Omental fat pad (tissue), 4 donors: ENCODE results near the gene ADAMTS17. TPM values are rescaled to one million over a fixed set of nuclear protein-coding genes. Genes with fewer than 3 reads are reported as not detected.

Source experiments
- ATAC-seq: fragments of 150-250 bp; one replicate; pipeline ENCODE4 v1.9.1; 2016; ENCODE audit warnings: mild to moderate bottlenecking, moderate library complexity; ENCODE audit not compliant: low FRiP score
- DNase-seq: peaks from one replicate; pipeline ENCODE4 v3.0.0-alpha.2; 2019; ENCODE audit warnings: low spot score
- CTCF ChIP-seq, 3 donors: fragments of 450-650 bp; IDR thresholded peaks; one replicate each; pipeline ENCODE4 v1.5.1; 2016 to 2017; ENCODE audit warnings: antibody characterized with exemption in 3 of 3, mild to moderate bottlenecking in 3 of 3, moderate library complexity in 2 of 3
- total RNA-seq, 4 donors: library from RNA; depleted of rRNA; stranded (reverse); fragments of >200 nt; gene quantifications; one replicate each; pipeline ENCODE4 v1.1.0, GENCODE V29; 2016

ADAMTS17 gene
- total RNA-seq, 4 donors from 2014 or later = 1.6 to 10.7 (median 5.7) TPM

DNA sequence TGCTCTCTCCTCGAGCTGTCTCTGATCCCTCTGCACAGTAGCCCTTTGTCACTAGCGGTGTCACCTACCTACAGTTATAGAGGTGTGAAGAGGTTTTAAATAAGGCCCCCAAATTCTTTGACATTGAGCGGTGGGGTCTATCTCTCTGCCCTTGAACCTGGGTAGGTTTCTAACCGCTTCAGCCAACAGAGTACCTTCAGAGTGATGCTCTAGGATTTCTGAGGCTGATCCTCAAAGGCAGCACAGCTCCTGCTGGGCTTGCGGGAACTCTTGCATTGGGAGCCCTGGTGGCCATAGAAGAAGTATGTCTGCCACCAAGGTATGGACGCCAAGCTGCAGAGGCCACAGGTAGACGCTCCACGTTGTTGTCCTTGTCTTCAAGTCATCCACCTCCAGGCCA lies 35.7 kb downstream of the ADAMTS17 start:
- DNase-seq = no peak
- ATAC-seq = no peak
- no peak for TF ChIP-seq CTCF (IDR thresholded peaks at IDR 0.05)

GRCh38 chr15:100301910-100302431 lies 39.8 kb downstream of the ADAMTS17 start:
- no peak for TF ChIP-seq CTCF (IDR thresholded peaks at IDR 0.05)
- DNase-seq (no peak), ATAC-seq (no peak)

DNA sequence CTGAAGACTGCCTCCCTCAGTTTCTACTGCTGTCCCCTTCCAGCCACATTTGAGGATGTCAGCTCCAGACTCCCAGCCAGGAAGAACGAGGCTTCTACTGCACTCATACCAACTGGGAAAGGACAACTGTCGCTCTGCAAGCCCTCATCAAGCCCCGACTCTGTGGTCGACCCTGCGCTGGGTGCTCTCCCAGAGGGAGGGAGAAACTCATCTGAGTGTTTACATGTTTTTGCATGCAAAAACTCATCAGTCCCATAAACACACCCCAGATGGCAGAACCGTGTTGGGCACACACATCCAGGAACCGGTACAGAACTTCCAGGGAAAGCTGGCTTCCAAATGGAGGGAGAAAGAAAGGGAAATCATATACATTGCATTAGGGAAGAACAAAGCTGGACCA lies 43.5 kb downstream of the ADAMTS17 start:
- no peak for ATAC-seq
- TF ChIP-seq CTCF (IDR thresholded peaks at IDR 0.05) = no peak
- DNase-seq = no peak

DNA sequence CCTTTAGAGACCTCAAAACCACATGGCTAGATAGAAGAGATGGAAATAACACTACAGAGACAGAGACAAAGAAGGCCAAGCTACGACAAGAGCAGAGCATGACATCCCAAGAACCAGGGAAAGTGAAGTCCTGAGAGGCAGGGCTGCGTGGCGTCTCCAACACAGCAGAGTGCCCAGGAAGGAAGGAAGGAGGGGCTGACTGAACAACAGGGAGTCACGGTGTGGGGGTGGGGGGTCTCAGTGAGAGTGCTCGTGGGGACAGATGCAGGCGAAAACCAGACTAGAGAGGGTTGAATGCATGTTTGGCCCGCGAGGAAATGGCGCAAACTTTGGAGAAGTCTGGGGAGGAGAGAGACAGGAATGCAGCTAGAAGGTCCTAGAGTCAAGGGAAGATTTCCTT lies 44.0 kb downstream of the ADAMTS17 start:
- no peak for ATAC-seq

DNA sequence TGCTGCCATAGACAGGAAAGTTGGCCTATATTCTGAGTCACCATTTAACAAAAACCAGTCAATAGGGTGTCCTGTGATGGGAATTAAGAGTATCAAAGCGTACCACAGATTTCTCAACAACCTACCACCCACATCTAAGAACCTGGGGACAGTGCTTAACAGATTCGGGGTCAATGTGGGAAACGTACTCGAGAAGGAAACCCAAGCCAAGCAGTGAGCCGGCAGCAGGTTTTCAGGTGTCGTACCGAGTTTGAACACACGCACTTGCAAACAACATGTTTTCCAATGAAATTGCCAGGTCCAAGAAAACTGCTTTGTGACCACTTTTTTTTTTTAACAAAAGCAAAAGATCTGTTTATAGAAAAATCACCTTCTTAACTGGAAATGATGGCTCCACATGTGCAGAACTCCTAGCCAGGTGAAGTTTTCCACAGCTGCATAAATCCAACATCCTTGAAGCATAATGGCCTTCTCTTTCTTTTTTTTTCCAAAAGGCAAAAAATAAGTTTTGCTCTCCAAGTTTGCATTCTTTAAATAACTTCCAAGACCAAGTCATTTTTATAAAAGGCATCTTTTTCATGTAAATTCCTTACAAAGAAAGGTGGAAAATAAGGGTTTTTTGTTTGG lies 45.7 kb downstream of the ADAMTS17 start:
- DNase-seq (no peak), ATAC-seq (no peak)
- no peak for TF ChIP-seq CTCF (IDR thresholded peaks at IDR 0.05)

More for the DNA sequence above, 44.0 kb downstream of the ADAMTS17 start:
- TF ChIP-seq CTCF (IDR thresholded peaks at IDR 0.05) = no peak
- no peak for DNase-seq

DNA sequence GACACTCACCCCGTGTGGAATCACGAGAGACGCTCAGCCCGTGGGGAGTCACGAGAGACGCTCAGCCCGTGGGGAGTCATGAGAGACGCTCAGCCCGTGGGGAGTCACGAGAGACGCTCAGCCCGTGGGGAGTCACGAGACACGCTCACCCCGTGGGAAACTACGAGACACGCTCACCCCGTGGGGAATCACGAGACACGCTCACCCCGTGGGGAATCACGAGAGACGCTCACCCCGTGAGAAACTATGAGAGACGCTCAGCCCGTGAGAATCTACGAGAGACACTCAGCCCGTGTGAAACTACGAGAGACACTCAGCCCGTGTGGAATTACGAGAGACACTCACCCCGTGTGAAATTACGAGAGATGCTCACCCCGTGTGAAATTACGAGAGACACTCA lies 49.8 kb downstream of the ADAMTS17 start:
- DNase-seq (no peak), ATAC-seq (no peak)
- no peak for TF ChIP-seq CTCF (IDR thresholded peaks at IDR 0.05)

- DNase-seq (no peak), ATAC-seq (no peak)
- no peak for TF ChIP-seq CTCF (IDR thresholded peaks at IDR 0.05)
Measured at GRCh38 chr15:100291106-100291505, 50.7 kb downstream of the ADAMTS17 start.
